Naive thymus-derived CD8-positive, alpha-beta T cell (primary cell): Measurements from ENCODE around the gene NAGLU. TPM values are rescaled to one million over a fixed set of nuclear protein-coding genes. Genes with fewer than 3 reads are reported as not detected.

Experiments used
- ATAC-seq, 2 donors: fragments of 150-1000 bp; cut with Tn5 transposase in 1 of 2; sonication (Bioruptor Pico), chemical (Tn5 transposase) in 1 of 2; 1 replicate in 1 of 2; 2 replicates in 1 of 2; pipeline ENCODE4 v1.10.0; 2021; ENCODE audit warnings: mild to moderate bottlenecking in 2 of 2, moderate library complexity in 2 of 2
- POLR2A ChIA-PET: fragments of 350-600 bp; sonication (Branson Sonifier 250); formaldehyde crosslinking; loops from one replicate; lab custom pipeline; 2021; ENCODE audit warnings: antibody characterized with exemption; lab: Charles Lee
- DNase-seq, 10 donors: peaks; one replicate each; pipeline versions ENCODE4 v3.0.0 to v3.0.0-alpha.2; 2020 to 2022
- H3K27ac Mint-ChIP-seq, 10 donors: one replicate each; pipeline ENCODE4 v1.8.0; 2020 to 2022; ENCODE audit warnings: mild to moderate bottlenecking in 10 of 10, mixed read lengths in 10 of 10, moderate library complexity in 4 of 10, inconsistent platforms in 1 of 10
- H3K27me3 Mint-ChIP-seq, 5 donors: one replicate each; pipeline ENCODE4 v1.8.0; 2021 to 2022; ENCODE audit warnings: mixed read lengths in 5 of 5
- H3K36me3 Mint-ChIP-seq, 3 donors: one replicate each; pipeline ENCODE4 v1.8.0; 2020 to 2022; ENCODE audit warnings: mixed read lengths in 3 of 3, mild to moderate bottlenecking in 2 of 3, inconsistent platforms in 1 of 3
- H3K4me1 Mint-ChIP-seq, 4 donors: one replicate each; pipeline ENCODE4 v1.8.0; 2021 to 2022; ENCODE audit warnings: mixed read lengths in 4 of 4
- H3K4me3 Mint-ChIP-seq, 10 donors: one replicate each; pipeline ENCODE4 v1.8.0; 2020 to 2022; ENCODE audit warnings: mild to moderate bottlenecking in 10 of 10, mixed read lengths in 10 of 10, moderate library complexity in 6 of 10, inconsistent platforms in 1 of 10
- H3K9me3 Mint-ChIP-seq, 9 donors: one replicate each; pipeline ENCODE4 v1.8.0; 2020 to 2022; ENCODE audit warnings: mixed read lengths in 9 of 9, mild to moderate bottlenecking in 3 of 9, inconsistent platforms in 1 of 9, moderate library complexity in 1 of 9
- polyA plus RNA-seq, 3 donors: library from polyadenylated mRNA; unstranded; fragments of 300-500 nt; fragmentation: Illumina TruSeq; gene quantifications; one replicate each; pipeline ENCODE4 v1.2.3, GENCODE V29; 2021
- total RNA-seq, 8 experiments: library from RNA in 2 of 8; stranded (reverse) in 2 of 8; gene quantifications; one replicate each; pipeline ENCODE4 v1.2.3 and lab custom pipeline; 2021 to 2026

Gene NAGLU
- total and polyA plus RNA-seq, 5 experiments from 2014 or later = 8.0 to 28.5 (median 16.2) TPM

- ATAC-seq = no peak
- DNase-seq = no peak
- Mint-ChIP-seq H3K27me3 (no peaks in the 10 kb centered on the region), H3K9me3 (no peaks in the 10 kb centered on the region), H3K4me1 (peaks cover 14 to 42% (median 33%) of the 10 kb centered on the region in 4 donors), H3K27ac (no peak overlapping the region), H3K36me3 (peaks cover 0 to 73% (median 7%) of the 10 kb centered on the region in 3 donors), H3K4me3 (no peak overlapping the region)
- POLR2A ChIA-PET = no interaction called here
Observed at GRCh38 chr17:42571435-42572225, 35.6 kb downstream of the NAGLU start.

GRCh38 chr17:42573095-42573494 is 37.1 kb downstream of the NAGLU start:
- peak overlapping the region in 4 of 10 donors; percentile 0 to 89 (median 80) for H3K27ac Mint-ChIP-seq
- DNase-seq = no peak
- ATAC-seq = no peak
- no peaks in the 10 kb centered on the region for H3K27me3 Mint-ChIP-seq
- H3K36me3 Mint-ChIP-seq = peaks cover 0 to 68% (median 7%) of the 10 kb centered on the region in 3 donors
- H3K4me1 Mint-ChIP-seq = peaks cover 14 to 45% (median 36%) of the 10 kb centered on the region in 4 donors
- no peaks in the 10 kb centered on the region for H3K9me3 Mint-ChIP-seq
- POLR2A ChIA-PET = interaction anchor here (0.6 kb wide), 1 partner anchor 35 kb away, joined by 3 read pairs; no protein-coding TSS in a partner anchor
- H3K4me3 Mint-ChIP-seq = no peak overlapping the region

- H3K4me1 Mint-ChIP-seq = peaks cover 12 to 43% (median 32%) of the 10 kb centered on the region in 4 donors
- peaks cover 0 to 59% (median 7%) of the 10 kb centered on the region in 3 donors for H3K36me3 Mint-ChIP-seq
- H3K9me3 Mint-ChIP-seq = no peaks in the 10 kb centered on the region
- H3K27ac Mint-ChIP-seq = peak overlapping the region in 2 of 10 donors; percentile 1 to 27
- POLR2A ChIA-PET = interaction anchor here (0.6 kb wide), 2 partner anchors 98 to 332 kb away, joined by 4 to 5 read pairs; no protein-coding TSS in a partner anchor
- no peaks in the 10 kb centered on the region for H3K27me3 Mint-ChIP-seq
- ATAC-seq = no peak
- DNase-seq = no peak
- no peak overlapping the region for H3K4me3 Mint-ChIP-seq
Observed at GRCh38 chr17:42574463-42574862, 38.4 kb downstream of the NAGLU start.

GRCh38 chr17:42577140-42577531 is 41.1 kb downstream of the NAGLU start:
- no peaks in the 10 kb centered on the region for H3K27me3 Mint-ChIP-seq
- POLR2A ChIA-PET = interaction anchor here (0.6 to 4.8 kb wide), 13 partner anchors 11 to 360 kb away, joined by 3 to 41 read pairs (median 7); partner anchors contain the start of genes BECN1, MLX, NAGLU and PLEKHH3
- peaks cover 0 to 59% (median 5%) of the 10 kb centered on the region in 3 donors for H3K36me3 Mint-ChIP-seq
- H3K4me3 Mint-ChIP-seq = peak overlapping the region; percentile 90 to 100 (median 98)
- ATAC-seq = no peak
- DNase-seq = no peak
- H3K4me1 Mint-ChIP-seq = peaks cover 14 to 39% (median 32%) of the 10 kb centered on the region in 4 donors
- H3K27ac Mint-ChIP-seq = peak overlapping the region in 8 of 10 donors; percentile 62 to 99 (median 87)
- H3K9me3 Mint-ChIP-seq = no peaks in the 10 kb centered on the region

- peak within 1 kb of the TSS; percentile 86 to 99 (median 96) for H3K27ac Mint-ChIP-seq
- ATAC-seq (peak; percentile 93), DNase-seq (peak; percentile 81 to 94 (median 86))
- H3K27me3 Mint-ChIP-seq = no peaks in the 10 kb centered on the region
- H3K9me3 Mint-ChIP-seq = no peaks in the 10 kb centered on the region
- peak within 1 kb of the TSS; percentile 90 to 100 (median 98) for H3K4me3 Mint-ChIP-seq
- POLR2A ChIA-PET = interaction anchor here (0.5 to 4.8 kb wide), 27 partner anchors 8 to 361 kb away, joined by 3 to 41 read pairs (median 5); partner anchors contain the start of genes BECN1, MLX, NAGLU and PLEKHH3
- H3K36me3 Mint-ChIP-seq = peaks cover 0 to 60% (median 5%) of the 10 kb centered on the region in 3 donors
- peaks cover 14 to 39% (median 32%) of the 10 kb centered on the region in 4 donors for H3K4me1 Mint-ChIP-seq
Observed at GRCh38 chr17:42577532-42578281, 41.7 kb downstream of the NAGLU start, which contains the start of gene PSMC3IP. PSMC3IP (minus strand) TSS chr17:42577729; CDS start chr17:42577686, 43 bp downstream.

- H3K9me3 Mint-ChIP-seq = no peaks in the 10 kb centered on the region
- POLR2A ChIA-PET = interaction anchor here (0.5 to 4.8 kb wide), 24 partner anchors 8 to 338 kb away, joined by 3 to 41 read pairs (median 5); partner anchors contain the start of genes BECN1, MLX, NAGLU and PLEKHH3
- H3K4me1 Mint-ChIP-seq = peaks cover 14 to 35% (median 32%) of the 10 kb centered on the region in 4 donors
- peak overlapping the region; percentile 90 to 100 (median 98) for H3K4me3 Mint-ChIP-seq
- peak overlapping the region; percentile 86 to 99 (median 96) for H3K27ac Mint-ChIP-seq
- no peaks in the 10 kb centered on the region for H3K27me3 Mint-ChIP-seq
- peaks cover 0 to 60% (median 4%) of the 10 kb centered on the region in 3 donors for H3K36me3 Mint-ChIP-seq
- peak; percentile 52 to 61 for ATAC-seq
- DNase-seq = peak; percentile 51 to 81 (median 66)
Observed at GRCh38 chr17:42578282-42578869, 42.3 kb downstream of the NAGLU start.

- Mint-ChIP-seq H3K27ac (peak overlapping the region in 8 of 10 donors; percentile 20 to 80 (median 56)), H3K9me3 (no peaks in the 10 kb centered on the region), H3K4me3 (peak overlapping the region in 5 of 10 donors; percentile 2 to 59 (median 48)), H3K27me3 (no peaks in the 10 kb centered on the region), H3K36me3 (peaks cover 0 to 63% (median 6%) of the 10 kb centered on the region in 3 donors), H3K4me1 (peaks cover 14 to 34% (median 32%) of the 10 kb centered on the region in 4 donors)
- POLR2A ChIA-PET = interaction anchor here (0.6 to 4.8 kb wide), 3 partner anchors 13 to 127 kb away, joined by 3 to 41 read pairs (median 14); partner anchors contain the start of genes MLX, RETREG3 and TUBG1
- DNase-seq (no peak), ATAC-seq (no peak)
Observed at GRCh38 chr17:42579794-42580551, 43.9 kb downstream of the NAGLU start.

- Mint-ChIP-seq H3K4me3 (no peak overlapping the region), H3K9me3 (no peaks in the 10 kb centered on the region), H3K27ac (peak overlapping the region in 1 of 10 donors; percentile 29), H3K27me3 (no peaks in the 10 kb centered on the region), H3K4me1 (peaks cover 9 to 29% (median 24%) of the 10 kb centered on the region in 4 donors), H3K36me3 (peaks cover 0 to 74% (median 6%) of the 10 kb centered on the region in 3 donors)
- ATAC-seq (no peak), DNase-seq (no peak)
- POLR2A ChIA-PET = interaction anchor here (3.1 kb wide), 1 partner anchor 27 kb away, joined by 14 read pairs; the partner anchor contains the start of genes RETREG3 and TUBG1
Observed at GRCh38 chr17:42581744-42582270, 45.8 kb downstream of the NAGLU start.

GRCh38 chr17:42584880-42585279 is 48.8 kb downstream of the NAGLU start:
- peaks cover 6 to 9% (median 7%) of the 10 kb centered on the region in 4 donors for H3K4me1 Mint-ChIP-seq
- H3K27me3 Mint-ChIP-seq = no peaks in the 10 kb centered on the region
- peaks cover 0 to 99% (median 9%) of the 10 kb centered on the region in 3 donors for H3K36me3 Mint-ChIP-seq
- H3K27ac Mint-ChIP-seq = peak overlapping the region in 3 of 10 donors; percentile 21 to 62 (median 25)
- POLR2A ChIA-PET = interaction anchor here (0.7 kb wide), 1 partner anchor 33 kb away, joined by 4 read pairs; no protein-coding TSS in a partner anchor
- DNase-seq = no peak
- no peaks in the 10 kb centered on the region for H3K9me3 Mint-ChIP-seq
- no peak for ATAC-seq
- no peak overlapping the region for H3K4me3 Mint-ChIP-seq

GRCh38 chr17:42585353-42585752 is 49.3 kb downstream of the NAGLU start:
- ATAC-seq (no peak), DNase-seq (no peak)
- Mint-ChIP-seq H3K27ac (no peak overlapping the region), H3K9me3 (no peaks in the 10 kb centered on the region), H3K4me3 (no peak overlapping the region), H3K4me1 (peaks cover 5 to 9% (median 7%) of the 10 kb centered on the region in 4 donors), H3K27me3 (no peaks in the 10 kb centered on the region), H3K36me3 (peaks cover 0 to 100% (median 9%) of the 10 kb centered on the region in 3 donors)
- POLR2A ChIA-PET = interaction anchor here (0.7 to 1.0 kb wide), 2 partner anchors 23 to 34 kb away, joined by 3 to 4 read pairs; partner anchors contain the start of gene RETREG3
